Sigmoid colon (tissue), 4 donors: Measurements from ENCODE around the gene ZFP64.

Experiments
- POLR2A ChIP-seq, 2 donors: fragments of 450-650 bp; IDR thresholded peaks; one replicate each; pipeline ENCODE4 v1.6.1; 2016; ENCODE audit warnings: antibody characterized with exemption in 2 of 2, mild to moderate bottlenecking in 2 of 2, moderate library complexity in 2 of 2
- POLR2AphosphoS5 ChIP-seq, 4 donors: sonication (generic); formaldehyde crosslinking; IDR thresholded peaks; one replicate each; pipeline ENCODE4 v1.6.1; 2017; ENCODE audit warnings: antibody characterized with exemption in 4 of 4
- TF ChIP-seq, protein P1 (sequence below), 4 experiments: fragments of 450-650 bp in 3 of 4; fragments of 200-600 bp in 1 of 4; IDR thresholded peaks; one replicate each; pipeline ENCODE4 v1.5.1; 2016 to 2019; ENCODE audit warnings: antibody characterized with exemption in 4 of 4, mild to moderate bottlenecking in 3 of 4, moderate library complexity in 2 of 4

DNA sequence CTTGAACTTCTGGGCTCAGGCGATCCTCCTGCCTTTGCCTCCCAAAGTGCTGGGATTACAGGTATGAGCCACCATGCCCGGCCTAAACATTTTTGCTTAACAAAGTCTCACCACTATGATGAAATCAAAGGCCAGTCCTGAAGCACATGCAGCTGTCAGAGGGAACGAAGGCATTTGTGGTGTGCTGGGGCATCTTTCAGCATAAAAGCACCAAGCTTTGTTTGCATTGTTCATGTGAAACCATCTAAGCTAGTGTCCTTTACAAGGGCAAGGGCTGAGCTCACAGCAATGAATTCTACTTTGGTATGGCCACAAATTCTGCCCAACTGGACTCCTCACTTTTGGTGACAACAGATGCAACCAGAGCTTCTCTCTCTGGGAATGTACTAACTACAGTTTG lies 66.8 kb downstream of the ZFP64 start:
- no peak for TF ChIP-seq POLR2AphosphoS5 (IDR thresholded peaks at IDR 0.05)
- no peak for TF ChIP-seq POLR2A (IDR thresholded peaks at IDR 0.05)
- TF ChIP-seq, protein P1, sequence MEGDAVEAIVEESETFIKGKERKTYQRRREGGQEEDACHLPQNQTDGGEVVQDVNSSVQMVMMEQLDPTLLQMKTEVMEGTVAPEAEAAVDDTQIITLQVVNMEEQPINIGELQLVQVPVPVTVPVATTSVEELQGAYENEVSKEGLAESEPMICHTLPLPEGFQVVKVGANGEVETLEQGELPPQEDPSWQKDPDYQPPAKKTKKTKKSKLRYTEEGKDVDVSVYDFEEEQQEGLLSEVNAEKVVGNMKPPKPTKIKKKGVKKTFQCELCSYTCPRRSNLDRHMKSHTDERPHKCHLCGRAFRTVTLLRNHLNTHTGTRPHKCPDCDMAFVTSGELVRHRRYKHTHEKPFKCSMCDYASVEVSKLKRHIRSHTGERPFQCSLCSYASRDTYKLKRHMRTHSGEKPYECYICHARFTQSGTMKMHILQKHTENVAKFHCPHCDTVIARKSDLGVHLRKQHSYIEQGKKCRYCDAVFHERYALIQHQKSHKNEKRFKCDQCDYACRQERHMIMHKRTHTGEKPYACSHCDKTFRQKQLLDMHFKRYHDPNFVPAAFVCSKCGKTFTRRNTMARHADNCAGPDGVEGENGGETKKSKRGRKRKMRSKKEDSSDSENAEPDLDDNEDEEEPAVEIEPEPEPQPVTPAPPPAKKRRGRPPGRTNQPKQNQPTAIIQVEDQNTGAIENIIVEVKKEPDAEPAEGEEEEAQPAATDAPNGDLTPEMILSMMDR (IDR thresholded peaks at IDR 0.05) = no peak
